HCT116 (cell line): Measurements from ENCODE around the gene TBC1D22B.

Experiments
- CTCF ChIP-seq, 3 experiments: fragments of 200-600 bp in 1 of 3; sonication (generic) in 1 of 3; IDR thresholded peaks in 2 of 3; conservative IDR thresholded peaks in 1 of 3; 2 replicates each; pipeline ENCODE4 v1.5.1; 2012 to 2017; ENCODE audit warnings: low read depth in 2 of 3, low read length in 2 of 3, antibody characterized with exemption in 1 of 3, borderline replicate concordance in 1 of 3, control low read depth in 1 of 3, mild to moderate bottlenecking in 1 of 3, mixed read lengths in 1 of 3, mixed run types in 1 of 3, moderate library complexity in 1 of 3; ENCODE audit not compliant: insufficient read depth in 1 of 3
- EZH2 ChIP-seq: fragments of 200-600 bp; sonication (generic); IDR thresholded peaks from 2 replicates; pipeline ENCODE4 v1.6.1; 2017; ENCODE audit warnings: antibody characterized with exemption, mixed run types
- POLR2A ChIP-seq: IDR thresholded peaks from 2 replicates; pipeline ENCODE4 v1.7.0; 2011; ENCODE audit warnings: borderline replicate concordance; ENCODE audit not compliant: insufficient read depth, insufficient read length; ENCODE audit errors: extremely low read depth
- SRF ChIP-seq: IDR thresholded peaks from 2 replicates; pipeline ENCODE4 v1.6.1; 2012; ENCODE audit warnings: low read depth
- TCF7L2 ChIP-seq: IDR thresholded peaks from 2 replicates; pipeline ENCODE4 v1.7.0; 2011; ENCODE audit warnings: borderline replicate concordance, inconsistent platforms; ENCODE audit not compliant: insufficient read depth, insufficient read length; ENCODE audit errors: extremely low read depth
- ZBTB33 ChIP-seq: IDR thresholded peaks from 2 replicates; pipeline ENCODE4 v1.6.1; 2011; ENCODE audit warnings: mild to moderate bottlenecking, low read length, moderate library complexity; ENCODE audit not compliant: insufficient replicate concordance; ENCODE audit errors: extremely low read depth

- TF ChIP-seq TCF7L2 (no peak), SRF (no peak), CTCF (IDR thresholded peaks at IDR 0.05 in 2 of 3, conservative IDR thresholded peaks at IDR 0.05 in 1 of 3; ENCODE audit: borderline replicate concordance in 1 of 3, insufficient read depth in 1 of 3, low read depth in 2 of 3, low read length in 2 of 3) (no peak), POLR2A (no peak), ZBTB33 (no peak), EZH2 (no peak)
Observed at GRCh38 chr6:37320646-37321045, 63.1 kb downstream of the TBC1D22B start.
